Tibial nerve (tissue), 4 donors: ENCODE results near the gene B3GAT1.

Experiments
- EP300 ChIP-seq, 2 donors: sonication (generic); formaldehyde crosslinking; IDR thresholded peaks; one replicate each; pipeline ENCODE4 v1.6.1; 2017; ENCODE audit warnings: antibody characterized with exemption in 2 of 2, mild to moderate bottlenecking in 1 of 2
- POLR2A ChIP-seq, 2 donors: fragments of 450-650 bp; IDR thresholded peaks; one replicate each; pipeline ENCODE4 v1.6.1; 2017; ENCODE audit warnings: antibody characterized with exemption in 2 of 2, mild to moderate bottlenecking in 2 of 2, moderate library complexity in 2 of 2
- TF ChIP-seq, protein P1 (sequence below), 5 experiments: fragments of 200-600 bp in 3 of 5; fragments of 450-650 bp in 2 of 5; sonication (generic) in 3 of 5; IDR thresholded peaks; one replicate each; pipeline ENCODE4 v1.5.1; 2016 to 2019; ENCODE audit warnings: antibody characterized with exemption in 5 of 5, mild to moderate bottlenecking in 3 of 5, moderate library complexity in 2 of 5

DNA sequence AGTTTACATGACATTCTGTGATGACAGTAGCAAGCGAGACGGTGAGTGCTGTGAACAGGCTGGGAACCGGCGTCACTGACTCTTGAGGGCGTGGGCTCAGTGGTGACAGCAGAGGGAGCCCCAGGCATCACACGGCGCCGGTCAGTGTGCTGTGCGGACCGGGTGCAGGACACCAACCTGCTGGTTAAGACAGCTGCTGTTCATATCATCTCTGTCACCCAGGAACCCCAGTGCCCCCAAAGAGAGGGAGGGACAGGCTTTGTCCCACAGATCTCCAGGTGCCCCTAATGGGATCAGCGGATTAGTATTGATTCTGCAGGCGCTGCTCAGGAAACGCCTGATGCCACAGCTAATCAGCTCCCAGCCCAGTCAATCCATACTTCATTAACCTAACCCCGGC is 18.4 kb downstream of the B3GAT1 start:
- TF ChIP-seq, protein P1, sequence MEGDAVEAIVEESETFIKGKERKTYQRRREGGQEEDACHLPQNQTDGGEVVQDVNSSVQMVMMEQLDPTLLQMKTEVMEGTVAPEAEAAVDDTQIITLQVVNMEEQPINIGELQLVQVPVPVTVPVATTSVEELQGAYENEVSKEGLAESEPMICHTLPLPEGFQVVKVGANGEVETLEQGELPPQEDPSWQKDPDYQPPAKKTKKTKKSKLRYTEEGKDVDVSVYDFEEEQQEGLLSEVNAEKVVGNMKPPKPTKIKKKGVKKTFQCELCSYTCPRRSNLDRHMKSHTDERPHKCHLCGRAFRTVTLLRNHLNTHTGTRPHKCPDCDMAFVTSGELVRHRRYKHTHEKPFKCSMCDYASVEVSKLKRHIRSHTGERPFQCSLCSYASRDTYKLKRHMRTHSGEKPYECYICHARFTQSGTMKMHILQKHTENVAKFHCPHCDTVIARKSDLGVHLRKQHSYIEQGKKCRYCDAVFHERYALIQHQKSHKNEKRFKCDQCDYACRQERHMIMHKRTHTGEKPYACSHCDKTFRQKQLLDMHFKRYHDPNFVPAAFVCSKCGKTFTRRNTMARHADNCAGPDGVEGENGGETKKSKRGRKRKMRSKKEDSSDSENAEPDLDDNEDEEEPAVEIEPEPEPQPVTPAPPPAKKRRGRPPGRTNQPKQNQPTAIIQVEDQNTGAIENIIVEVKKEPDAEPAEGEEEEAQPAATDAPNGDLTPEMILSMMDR (IDR thresholded peaks at IDR 0.05): peak in 4 of 5 experiments; percentile 18 to 42 (median 28)
- TF ChIP-seq POLR2A (IDR thresholded peaks at IDR 0.05) (no peak), EP300 (IDR thresholded peaks at IDR 0.05) (no peak)
